IMR-90 (cell line): Measurements from ENCODE around the gene EPC2. TPM values are rescaled to one million over a fixed set of nuclear protein-coding genes. Genes with fewer than 3 reads are reported as not detected.

Source experiments
- ATAC-seq: fragments of 200-7000 bp; cut with Tn5 transposase; 2 replicates; pipeline ENCODE4 v1.9.1; 2020; ENCODE audit warnings: low read depth, mild to moderate bottlenecking, moderate library complexity
- BruUV-seq: library from RNA; stranded (reverse); fragments of 400-500 nt; replicated peaks from 2 replicates; lab custom pipeline; 2021; lab: Mats Ljungman, UMichigan
- CTCF ChIA-PET: fragments of 300-600 bp; formaldehyde crosslinking; extraction: SDS; loops from one replicate; lab custom pipeline; 2021; ENCODE audit warnings: antibody characterized with exemption; lab: Yijun Ruan, JAX
- POLR2A ChIA-PET: fragments of 300-600 bp; sonication (Branson Sonifier 250); formaldehyde crosslinking; loops from one replicate; lab custom pipeline; 2022; ENCODE audit warnings: antibody characterized with exemption; ENCODE audit not compliant: unreplicated experiment; lab: Charles Lee
- DNase-seq: peaks from one replicate; pipeline ENCODE4 v3.0.0; 2013
- H2AFZ ChIP-seq: replicated peaks from 2 replicates; pipeline ENCODE3; 2013; ENCODE audit warnings: low read length, mild to moderate bottlenecking; ENCODE audit not compliant: poor library complexity
- H2AK5ac ChIP-seq: 2 replicates; pipeline ENCODE4 v1.6.1; 2013; ENCODE audit warnings: low read depth, low read length, inconsistent platforms
- H2AK9ac ChIP-seq: replicated peaks from 2 replicates; pipeline ENCODE3; 2013; ENCODE audit warnings: mild to moderate bottlenecking, low read depth, low read length, moderate library complexity; ENCODE audit not compliant: poor library complexity
- H2BK120ac ChIP-seq: 2 replicates; pipeline ENCODE4 v1.6.1; 2013; ENCODE audit warnings: low read depth, low read length, inconsistent platforms
- H2BK15ac ChIP-seq: 3 replicates; pipeline ENCODE4 v1.6.1; 2013; ENCODE audit warnings: low read depth, low read length, inconsistent platforms
- H2BK20ac ChIP-seq: 2 replicates; pipeline ENCODE4 v1.6.1; 2013; ENCODE audit warnings: low read depth, mild to moderate bottlenecking, inconsistent platforms, low read length, moderate library complexity
- H2BK5ac ChIP-seq: 2 replicates; pipeline ENCODE4 v1.6.1; 2013; ENCODE audit warnings: mild to moderate bottlenecking, low read depth, low read length, inconsistent platforms; ENCODE audit not compliant: poor library complexity, severe bottlenecking
- H3K14ac ChIP-seq: replicated peaks from 2 replicates; pipeline ENCODE4 v1.6.1; 2013; ENCODE audit warnings: low read depth, low read length, inconsistent platforms
- H3K18ac ChIP-seq: 2 replicates; pipeline ENCODE4 v1.6.1; 2013; ENCODE audit warnings: low read depth, low read length, control low read depth
- H3K23ac ChIP-seq: 2 replicates; pipeline ENCODE4 v1.6.1; 2013; ENCODE audit warnings: low read depth, low read length, inconsistent platforms
- H3K27ac ChIP-seq: 2 replicates; pipeline ENCODE4 v1.5.1; 2013; ENCODE audit warnings: mild to moderate bottlenecking, control low read depth, low read length; ENCODE audit not compliant: insufficient read depth
- H3K27me3 ChIP-seq: 2 replicates; pipeline ENCODE4 v1.6.1; 2013; ENCODE audit warnings: low read length; ENCODE audit not compliant: control insufficient read depth, insufficient read depth
- H3K36me3 ChIP-seq: 2 replicates; pipeline ENCODE4 v1.6.1; 2013; ENCODE audit warnings: low read length, mixed read lengths; ENCODE audit not compliant: control insufficient read depth, insufficient read depth
- H3K4ac ChIP-seq: 2 replicates; pipeline ENCODE4 v1.6.1; 2013; ENCODE audit warnings: low read depth, low read length, inconsistent platforms
- H3K4me1 ChIP-seq: 2 replicates; pipeline ENCODE4 v1.6.1; 2013; ENCODE audit warnings: low read length, mixed read lengths; ENCODE audit not compliant: control insufficient read depth, insufficient read depth
- H3K4me2 ChIP-seq: 2 replicates; pipeline ENCODE4 v1.6.1; 2013; ENCODE audit warnings: low read depth, mild to moderate bottlenecking, control low read depth, low read length, moderate library complexity
- H3K4me3 ChIP-seq: 2 replicates; pipeline ENCODE4 v1.5.1; 2013; ENCODE audit warnings: low read depth, mild to moderate bottlenecking, control low read depth, low read length, moderate library complexity; ENCODE audit not compliant: insufficient read depth
- H3K56ac ChIP-seq: 2 replicates; pipeline ENCODE4 v1.6.1; 2013; ENCODE audit warnings: low read length, inconsistent platforms; ENCODE audit not compliant: insufficient read depth; ENCODE audit errors: extremely low read depth
- H3K79me1 ChIP-seq, 2 experiments: 2 replicates each; pipeline ENCODE4 v1.6.1; 2013; ENCODE audit warnings: low read length in 2 of 2, inconsistent platforms in 1 of 2, low read depth in 1 of 2
- H3K9ac ChIP-seq: 2 replicates; pipeline ENCODE4 v1.6.1; 2013; ENCODE audit warnings: low read depth, low read length, control low read depth
- H3K9me1 ChIP-seq: 2 replicates; pipeline ENCODE4 v1.6.1; 2013; ENCODE audit warnings: low read length, inconsistent platforms; ENCODE audit not compliant: insufficient read depth
- H3K9me3 ChIP-seq: 2 replicates; pipeline ENCODE4 v1.6.1; 2013; ENCODE audit warnings: low read length; ENCODE audit not compliant: control insufficient read depth, insufficient read depth
- H4K20me1 ChIP-seq: 2 replicates; pipeline ENCODE4 v1.6.1; 2013; ENCODE audit warnings: low read length, inconsistent platforms; ENCODE audit not compliant: insufficient read depth
- H4K5ac ChIP-seq: 2 replicates; pipeline ENCODE4 v1.6.1; 2013; ENCODE audit warnings: mild to moderate bottlenecking, low read depth, low read length, control low read depth
- H4K8ac ChIP-seq, 2 experiments: 2 replicates each; pipeline ENCODE4 v1.6.1; 2013; ENCODE audit warnings: low read depth in 2 of 2, low read length in 2 of 2, control low read depth in 1 of 2, inconsistent platforms in 1 of 2
- H4K91ac ChIP-seq: 2 replicates; pipeline ENCODE4 v1.6.1; 2013; ENCODE audit warnings: low read depth, low read length, inconsistent platforms; ENCODE audit not compliant: insufficient read depth
- BHLHE40 ChIP-seq: fragments of 150-350 bp; IDR thresholded peaks from 2 replicates; pipeline ENCODE4 v1.6.1; 2016; ENCODE audit warnings: mild to moderate bottlenecking, low read depth, low read length
- CHD1 ChIP-seq: IDR thresholded peaks from 2 replicates; pipeline ENCODE4 v1.6.1; 2012; ENCODE audit warnings: low read depth, low read length, improper control_type of control experiment
- FOS ChIP-seq: fragments of 150-350 bp; IDR thresholded peaks from 2 replicates; pipeline ENCODE4 v1.6.1; 2016; ENCODE audit warnings: low read depth, low read length
- MAZ ChIP-seq: IDR thresholded peaks from 2 replicates; pipeline ENCODE4 v1.6.1; 2012; ENCODE audit warnings: low read depth, mild to moderate bottlenecking, low read length, improper control_type of control experiment, moderate library complexity, borderline replicate concordance
- MXI1 ChIP-seq: IDR thresholded peaks from 2 replicates; pipeline ENCODE4 v1.6.1; 2012; ENCODE audit warnings: low read depth, mild to moderate bottlenecking, low read length, moderate library complexity, borderline replicate concordance
- NFE2L2 ChIP-seq: fragments of 150-350 bp; IDR thresholded peaks from 2 replicates; pipeline ENCODE4 v1.6.1; 2016; ENCODE audit warnings: low read depth, mild to moderate bottlenecking, low read length
- POLR2A ChIP-seq: IDR thresholded peaks from 2 replicates; pipeline ENCODE4 v1.6.1; 2012; ENCODE audit warnings: mild to moderate bottlenecking, low read depth, low read length
- RAD21 ChIP-seq: IDR thresholded peaks from 2 replicates; pipeline ENCODE4 v1.6.1; 2012; ENCODE audit warnings: low read length, improper control_type of control experiment
- RCOR1 ChIP-seq: IDR thresholded peaks from 2 replicates; pipeline ENCODE4 v1.6.1; 2012; ENCODE audit warnings: mild to moderate bottlenecking, low read length, improper control_type of control experiment; ENCODE audit not compliant: insufficient replicate concordance
- SMC3 ChIP-seq: fragments of 150-350 bp; IDR thresholded peaks from 2 replicates; pipeline ENCODE4 v1.6.1; 2016; ENCODE audit warnings: low read depth, mild to moderate bottlenecking, antibody characterized with exemption, low read length, moderate library complexity
- WGBS, 2 experiments: methylation state at CpG; one replicate each; pipeline versions ENCODE4 v1.1.5 to v1.1.7; 2013; ENCODE audit warnings: missing lambda C conversion rate in 2 of 2; ENCODE audit not compliant: insufficient read length in 1 of 2; ENCODE audit errors: extremely low coverage in 2 of 2; 5-methylcytosine and 5-hydroxymethylcytosine counted together
- dilution Hi-C: fragments of 300-500 bp; cut with HindIII; formaldehyde crosslinking; loops from one replicate; pipeline ENCODE4 v1.14.3; 2018; ENCODE audit warnings: low sequenced_read_pairs; ENCODE audit not compliant: unreplicated experiment
- in situ Hi-C: fragments of 300-500 bp; cut with MboI; formaldehyde crosslinking; loops from 3 replicates; pipeline ENCODE4 v1.14.3; 2019; ENCODE audit warnings: low sequenced_read_pairs, inconsistent platforms, mixed read lengths
- intact Hi-C: fragments of 100-400 bp; cut with micrococcal nuclease; formaldehyde crosslinking; loops from 2 replicates; pipeline ENCODE4 v1.10.0; 2022
- polyA plus RNA-seq, 3 experiments: library from polyadenylated mRNA; depleted of rRNA; stranded (reverse); fragments of >200 nt; gene quantifications; 2 replicates each; pipeline ENCODE4 v1.2.3, GENCODE V29; 2012; ENCODE audit warnings: low replicate concordance in 1 of 3
- total RNA-seq: library from RNA; depleted of rRNA; stranded (reverse); fragments of >200 nt; gene quantifications from 2 replicates; pipeline ENCODE4 v1.2.3, GENCODE V29; 2012
- TF ChIP-seq, protein P1 (sequence below): fragments of 150-350 bp; IDR thresholded peaks from 2 replicates; pipeline ENCODE4 v1.6.1; 2016; ENCODE audit warnings: low read depth, mild to moderate bottlenecking, low read length, moderate library complexity, borderline replicate concordance
- TF ChIP-seq, protein P2 (sequence below): conservative IDR thresholded peaks from 2 replicates; pipeline ENCODE4 v1.5.1; 2012; ENCODE audit warnings: mild to moderate bottlenecking, low read depth, low read length, improper control_type of control experiment

EPC2 gene
- total and polyA plus RNA-seq, 2 of the 4 experiments (the other 2 are of a cell fraction), result 10.6 to 22.6 TPM

DNA sequence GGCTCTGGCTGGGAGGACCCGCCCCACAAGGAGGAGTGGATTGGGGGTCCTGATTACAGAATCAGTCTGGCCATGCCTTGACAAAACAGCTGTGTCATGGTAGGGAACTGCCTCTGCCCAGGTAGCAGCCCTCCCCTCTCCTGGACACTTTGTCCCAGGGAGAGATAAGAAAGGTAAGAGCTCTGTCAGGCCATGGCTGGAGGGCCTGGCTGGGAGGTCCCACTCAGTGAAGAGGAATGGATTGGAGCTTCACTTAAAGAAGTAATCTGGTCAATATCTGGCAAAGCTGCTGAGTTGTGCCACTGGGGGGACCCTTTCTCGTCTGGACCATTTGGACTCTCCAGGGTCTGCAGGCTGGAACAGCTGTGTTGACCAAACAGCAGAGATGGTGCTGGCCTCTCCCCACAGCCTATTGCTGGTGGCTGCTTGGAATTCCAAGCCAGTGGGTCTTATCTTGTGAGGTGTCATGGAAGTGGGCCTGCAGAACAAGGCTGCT lies 75.4 kb downstream of the EPC2 start:
- intact Hi-C loops, result loop anchor here (5.0 kb wide), 1 partner anchor 37 kb away; no protein-coding TSS in a partner anchor
- no TSS peak for BruUV-seq

More for the DNA sequence above, 75.4 kb downstream of the EPC2 start:
- Histone ChIP-seq H2BK20ac (no peak overlapping the region), H3K18ac (no peak overlapping the region), H3K4ac (no peak overlapping the region), H2AK9ac (peak overlapping the region; percentile 28), H3K56ac (no peak overlapping the region), H2AK5ac (peak overlapping the region; percentile 50), H4K5ac (no peak overlapping the region), H3K4me2 (no peak overlapping the region), H4K91ac (no peak overlapping the region), H3K4me3 (no peak overlapping the region), H4K20me1 (peaks cover 55% of the 10 kb centered on the region), H2BK5ac (no peak overlapping the region), H3K23ac (no peak overlapping the region), H3K36me3 (peaks cover 1% of the 10 kb centered on the region; the same call in 1 of the 2 replicates), H2AFZ (no peak overlapping the region), H4K8ac (no peak overlapping the region), H3K79me1 (peaks cover 24 to 58% of the 10 kb centered on the region in 2 experiments), H3K9me1 (peaks cover 14% of the 10 kb centered on the region; the same call in 1 of the 2 replicates), H2BK120ac (no peak overlapping the region), H3K9me3 (no peaks in the 10 kb centered on the region), H3K27ac (no peak overlapping the region), H3K4me1 (peaks cover 11% of the 10 kb centered on the region), H3K27me3 (no peaks in the 10 kb centered on the region), H3K9ac (no peak overlapping the region), H3K14ac (no peak overlapping the region; the same call in 1 of the 2 replicates), H2BK15ac (no peak overlapping the region)
- dilution Hi-C loops, result no loop called here
- no peak for TF ChIP-seq MXI1
- no peak for TF ChIP-seq NFE2L2
- TF ChIP-seq BHLHE40, result no peak
- TF ChIP-seq MAZ, result no peak
- no peak for TF ChIP-seq RCOR1
- no peak for TF ChIP-seq CHD1
- TF ChIP-seq, protein P1, sequence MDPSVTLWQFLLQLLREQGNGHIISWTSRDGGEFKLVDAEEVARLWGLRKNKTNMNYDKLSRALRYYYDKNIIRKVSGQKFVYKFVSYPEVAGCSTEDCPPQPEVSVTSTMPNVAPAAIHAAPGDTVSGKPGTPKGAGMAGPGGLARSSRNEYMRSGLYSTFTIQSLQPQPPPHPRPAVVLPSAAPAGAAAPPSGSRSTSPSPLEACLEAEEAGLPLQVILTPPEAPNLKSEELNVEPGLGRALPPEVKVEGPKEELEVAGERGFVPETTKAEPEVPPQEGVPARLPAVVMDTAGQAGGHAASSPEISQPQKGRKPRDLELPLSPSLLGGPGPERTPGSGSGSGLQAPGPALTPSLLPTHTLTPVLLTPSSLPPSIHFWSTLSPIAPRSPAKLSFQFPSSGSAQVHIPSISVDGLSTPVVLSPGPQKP, result no peak
- TF ChIP-seq SMC3, result no peak
- TF ChIP-seq, protein P2, sequence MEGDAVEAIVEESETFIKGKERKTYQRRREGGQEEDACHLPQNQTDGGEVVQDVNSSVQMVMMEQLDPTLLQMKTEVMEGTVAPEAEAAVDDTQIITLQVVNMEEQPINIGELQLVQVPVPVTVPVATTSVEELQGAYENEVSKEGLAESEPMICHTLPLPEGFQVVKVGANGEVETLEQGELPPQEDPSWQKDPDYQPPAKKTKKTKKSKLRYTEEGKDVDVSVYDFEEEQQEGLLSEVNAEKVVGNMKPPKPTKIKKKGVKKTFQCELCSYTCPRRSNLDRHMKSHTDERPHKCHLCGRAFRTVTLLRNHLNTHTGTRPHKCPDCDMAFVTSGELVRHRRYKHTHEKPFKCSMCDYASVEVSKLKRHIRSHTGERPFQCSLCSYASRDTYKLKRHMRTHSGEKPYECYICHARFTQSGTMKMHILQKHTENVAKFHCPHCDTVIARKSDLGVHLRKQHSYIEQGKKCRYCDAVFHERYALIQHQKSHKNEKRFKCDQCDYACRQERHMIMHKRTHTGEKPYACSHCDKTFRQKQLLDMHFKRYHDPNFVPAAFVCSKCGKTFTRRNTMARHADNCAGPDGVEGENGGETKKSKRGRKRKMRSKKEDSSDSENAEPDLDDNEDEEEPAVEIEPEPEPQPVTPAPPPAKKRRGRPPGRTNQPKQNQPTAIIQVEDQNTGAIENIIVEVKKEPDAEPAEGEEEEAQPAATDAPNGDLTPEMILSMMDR, result no peak
- TF ChIP-seq FOS, result no peak
- TF ChIP-seq POLR2A, result no peak
- no peak for TF ChIP-seq RAD21
- CTCF ChIA-PET, result interaction anchor here (1.4 kb wide), 1 partner anchor 13 kb away, joined by 3 read pairs; no protein-coding TSS in a partner anchor
- 40% methylated on average over 1 of the region's 2 CpGs; no CpG with 5 or more reads in 1 of the 2 experiments for WGBS, 2 experiments
- ATAC-seq (peak; percentile 24; the same call in 1 of the 2 replicates), DNase-seq (no peak)
- in situ Hi-C loops, result no loop called here
- POLR2A ChIA-PET, result no interaction called here
